SJCRH30 (cell line): ENCODE measurements around the gene LLPH. TPM values are rescaled to one million over a fixed set of nuclear protein-coding genes. Genes with fewer than 3 reads are reported as not detected.

Experiments
- total RNA-seq: library from RNA; depleted of rRNA; stranded (reverse); fragments of >200 nt; shearing (Covaris generic); gene quantifications from 2 replicates; pipeline ENCODE4 v1.2.3, GENCODE V29; 2014; rRNA removed

The LLPH gene
- total RNA-seq, 1 experiment from 2014 or later, result 51.9 TPM

Other genes starting within 250 kb of the LLPH start
- gene TMBIM4, start 39.2 kb upstream of the LLPH start, total RNA-seq, result 66.8 and 75.5 TPM in 2 replicates
- gene IRAK3, start 58.5 kb upstream of the LLPH start, total RNA-seq, result 49.8 and 57.3 TPM in 2 replicates
- 16.2 and 20.4 TPM in 2 replicates for gene HELB, start 171.7 kb upstream of the LLPH start, total RNA-seq